ENCODE results near the gene BATF2.

DNA sequence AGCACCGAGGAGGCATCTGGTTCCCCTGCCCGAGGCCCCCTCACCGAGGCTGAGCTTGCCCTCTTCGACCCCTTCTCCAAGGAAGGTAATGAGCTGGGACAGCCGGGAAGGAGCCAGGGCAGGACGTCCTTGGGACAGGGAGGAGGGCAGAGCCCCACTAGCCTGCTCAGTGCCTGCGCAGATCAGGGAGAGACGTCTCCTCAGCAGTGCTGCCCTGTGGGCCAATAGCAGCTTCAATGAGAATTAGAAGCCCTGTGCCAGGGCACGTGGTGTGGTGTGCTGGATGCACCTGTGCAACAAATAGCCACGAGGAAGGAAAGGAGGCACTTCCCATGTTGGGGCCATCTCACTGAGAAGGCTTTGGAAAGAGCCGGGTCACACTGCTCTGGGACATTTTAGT is 38.8 kb upstream of the BATF2 start:
- no peak for TF ChIP-seq POLR2A (IDR thresholded peaks at IDR 0.05; ENCODE audit: low read length)
- TF ChIP-seq GATA1 (IDR thresholded peaks at IDR 0.05; ENCODE audit: low read depth, low read length): no peak

Data from erythroblast (primary cell).